SH-SY5Y (cell line): ENCODE results near the gene RAD51B.

Experiments used
- GATA2 ChIP-seq: IDR thresholded peaks from 2 replicates; pipeline ENCODE4 v1.6.1; 2011; ENCODE audit warnings: mild to moderate bottlenecking, low read depth, low read length
- GATA3 ChIP-seq: IDR thresholded peaks from 2 replicates; pipeline ENCODE4 v1.6.1; 2011; ENCODE audit warnings: low read depth, mild to moderate bottlenecking, low read length, moderate library complexity

- TF ChIP-seq GATA2 (no peak), GATA3 (no peak)
Measured at GRCh38 chr14:67941456-67942018, 122.0 kb downstream of the RAD51B start.
